Activated T-cell treated with anti-CD3 and anti-CD28 coated beads, Interleukin-2, amount 50 U/mL, for 24 hours (primary cell): ENCODE measurements around the gene TREX2.

Source experiments
- DNase-seq: peaks from one replicate; pipeline ENCODE4 v3.0.0-alpha.2; 2020
- H3K27ac Mint-ChIP-seq: 2 replicates; pipeline ENCODE4 v1.8.0; 2020; ENCODE audit warnings: mild to moderate bottlenecking, mixed read lengths
- H3K27me3 Mint-ChIP-seq: 2 replicates; pipeline ENCODE4 v1.8.0; 2020; ENCODE audit warnings: mixed read lengths
- H3K36me3 Mint-ChIP-seq: 2 replicates; pipeline ENCODE4 v1.8.0; 2020; ENCODE audit warnings: low read depth, mixed read lengths
- H3K4me1 Mint-ChIP-seq: 2 replicates; pipeline ENCODE4 v1.8.0; 2020; ENCODE audit warnings: low read depth, mixed read lengths
- H3K4me3 Mint-ChIP-seq: 2 replicates; pipeline ENCODE4 v1.8.0; 2020; ENCODE audit warnings: mild to moderate bottlenecking, moderate library complexity, mixed read lengths
- H3K9me3 Mint-ChIP-seq: 2 replicates; pipeline ENCODE4 v1.8.0; 2020; ENCODE audit warnings: mixed read lengths

The TREX2 gene

DNA sequence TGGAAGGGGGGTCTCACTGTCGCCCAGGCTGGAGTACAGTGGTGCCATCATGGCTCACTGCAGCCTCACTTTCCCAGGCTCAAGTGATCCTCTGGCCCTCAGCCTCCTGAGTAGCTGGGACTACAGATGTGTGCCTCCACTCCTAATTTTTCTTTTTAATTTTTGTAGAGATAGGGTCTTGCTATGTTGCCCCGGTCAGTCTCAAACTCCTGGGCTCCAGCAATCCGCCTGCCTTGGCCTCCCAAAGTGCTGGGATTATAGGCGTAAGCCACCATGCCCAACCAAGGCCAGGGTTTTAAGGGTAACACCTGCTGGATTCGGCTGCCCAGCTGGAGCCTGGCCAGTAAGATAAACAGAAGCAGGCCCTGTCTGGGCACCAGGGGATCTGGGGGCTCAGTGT lies 3.4 kb downstream of the TREX2 start:
- H3K27ac Mint-ChIP-seq = no peak overlapping the region
- H3K27me3 Mint-ChIP-seq = peaks cover 8% of the 10 kb centered on the region
- no peaks in the 10 kb centered on the region for H3K4me1 Mint-ChIP-seq
- DNase-seq = no peak
- no peaks in the 10 kb centered on the region for H3K9me3 Mint-ChIP-seq
- H3K4me3 Mint-ChIP-seq = no peak overlapping the region
- peaks cover 6% of the 10 kb centered on the region for H3K36me3 Mint-ChIP-seq

DNA sequence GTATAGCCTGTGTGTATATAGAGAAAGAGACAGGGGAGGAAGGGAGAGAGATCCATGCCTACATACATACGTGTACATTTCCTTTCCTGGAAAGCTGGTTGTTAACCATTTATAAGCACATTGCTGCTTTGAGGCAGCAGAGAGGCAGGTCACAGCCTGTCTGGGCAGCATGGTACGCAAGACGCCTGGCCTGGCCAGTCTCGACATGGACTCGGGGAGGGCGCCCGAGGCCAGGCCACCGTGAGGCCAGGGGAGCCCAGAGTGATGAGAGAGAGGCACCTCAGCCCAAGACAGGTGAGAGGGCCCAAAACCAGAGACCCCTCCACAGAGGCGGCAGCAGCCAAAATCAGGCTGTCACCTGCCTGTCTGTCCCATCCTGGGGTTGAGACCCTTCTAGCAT lies 3.9 kb downstream of the TREX2 start:
- Mint-ChIP-seq H3K4me3 (no peak overlapping the region), H3K9me3 (no peaks in the 10 kb centered on the region), H3K4me1 (no peaks in the 10 kb centered on the region), H3K27me3 (peaks cover 12% of the 10 kb centered on the region), H3K27ac (no peak overlapping the region), H3K36me3 (peaks cover 6% of the 10 kb centered on the region)
- DNase-seq = no peak

DNA sequence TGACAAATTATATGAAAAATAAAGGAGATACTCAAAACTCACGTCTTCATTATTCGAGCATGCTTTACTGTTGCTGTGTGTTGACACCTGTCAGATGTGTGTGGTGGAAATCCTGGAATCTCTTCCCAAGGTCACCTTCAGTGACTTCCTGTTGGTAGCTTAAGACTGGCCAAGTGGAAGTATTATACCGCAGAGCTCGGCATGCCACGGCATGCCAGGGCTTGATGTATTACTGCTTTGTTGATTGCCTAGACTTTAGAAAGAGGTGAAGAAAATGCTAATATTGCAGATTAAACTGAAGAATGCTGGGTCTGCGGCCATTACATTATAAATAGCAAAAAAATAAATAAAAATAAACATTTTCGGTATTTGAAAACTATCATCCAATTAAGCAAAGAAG lies 4.6 kb downstream of the TREX2 start:
- Mint-ChIP-seq H3K36me3 (peaks cover under 1% of the 10 kb centered on the region), H3K4me1 (no peaks in the 10 kb centered on the region), H3K27me3 (peaks cover 15% of the 10 kb centered on the region), H3K9me3 (no peaks in the 10 kb centered on the region), H3K27ac (no peak overlapping the region), H3K4me3 (no peak overlapping the region)
- no peak for DNase-seq

DNA sequence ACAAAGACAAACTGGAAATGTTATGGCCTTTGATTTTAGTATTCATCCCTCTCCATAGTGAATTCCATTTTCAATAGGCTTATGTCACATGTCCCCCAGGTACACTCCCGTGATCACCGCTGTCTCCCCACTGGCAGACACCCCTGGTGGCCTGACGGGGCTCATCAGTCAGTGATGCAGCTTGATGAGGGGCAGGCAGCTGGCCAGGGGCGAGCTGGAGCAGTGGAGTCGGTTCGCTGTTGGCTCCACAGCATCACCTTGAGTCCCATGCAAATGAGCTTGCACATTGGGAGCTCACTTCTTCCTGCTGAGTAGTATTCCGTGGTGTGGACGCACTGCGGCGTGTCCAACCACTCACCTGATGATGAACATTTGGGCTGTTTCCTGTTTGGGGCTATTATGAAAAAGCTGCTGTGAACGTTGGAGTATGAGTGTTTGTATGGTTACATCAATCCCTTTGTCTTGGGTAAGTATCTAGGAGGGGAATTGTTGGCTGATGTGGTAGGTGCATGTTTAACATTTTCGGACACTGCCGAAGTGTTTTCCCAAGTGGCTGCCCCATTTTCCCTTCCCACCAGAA lies 5.2 kb downstream of the TREX2 start:
- H3K36me3 Mint-ChIP-seq = no peaks in the 10 kb centered on the region
- no peaks in the 10 kb centered on the region for H3K4me1 Mint-ChIP-seq

DNA sequence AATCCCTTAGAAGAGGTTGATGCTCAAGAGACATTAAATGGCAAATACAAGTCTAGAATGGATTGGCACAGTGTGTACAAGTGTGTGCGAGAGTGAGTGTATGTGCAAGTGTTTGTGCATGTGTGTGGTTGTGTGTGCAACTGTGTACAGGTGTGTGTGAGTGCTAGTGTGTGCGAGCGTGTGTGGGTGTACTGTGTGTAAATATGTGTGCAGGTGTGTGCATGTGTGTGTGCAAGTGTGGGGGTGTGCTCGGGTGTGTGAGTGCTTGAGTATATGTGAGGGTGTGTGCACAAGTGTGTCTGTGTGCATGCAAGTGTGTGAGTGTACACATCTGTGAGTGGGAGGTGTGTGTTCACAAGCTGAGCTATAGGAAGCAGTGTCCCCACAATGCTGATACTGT lies 5.9 kb downstream of the TREX2 start:
- H3K27me3 Mint-ChIP-seq = peaks cover 19% of the 10 kb centered on the region
- no peak overlapping the region for H3K27ac Mint-ChIP-seq
- H3K4me1 Mint-ChIP-seq = no peaks in the 10 kb centered on the region
- H3K36me3 Mint-ChIP-seq = no peaks in the 10 kb centered on the region
- no peaks in the 10 kb centered on the region for H3K9me3 Mint-ChIP-seq
- no peak for DNase-seq
- no peak overlapping the region for H3K4me3 Mint-ChIP-seq

More for the DNA sequence above, 5.2 kb downstream of the TREX2 start:
- DNase-seq = no peak
- no peak overlapping the region for H3K4me3 Mint-ChIP-seq
- H3K27ac Mint-ChIP-seq = no peak overlapping the region
- no peaks in the 10 kb centered on the region for H3K9me3 Mint-ChIP-seq
- H3K27me3 Mint-ChIP-seq = peaks cover 17% of the 10 kb centered on the region

DNA sequence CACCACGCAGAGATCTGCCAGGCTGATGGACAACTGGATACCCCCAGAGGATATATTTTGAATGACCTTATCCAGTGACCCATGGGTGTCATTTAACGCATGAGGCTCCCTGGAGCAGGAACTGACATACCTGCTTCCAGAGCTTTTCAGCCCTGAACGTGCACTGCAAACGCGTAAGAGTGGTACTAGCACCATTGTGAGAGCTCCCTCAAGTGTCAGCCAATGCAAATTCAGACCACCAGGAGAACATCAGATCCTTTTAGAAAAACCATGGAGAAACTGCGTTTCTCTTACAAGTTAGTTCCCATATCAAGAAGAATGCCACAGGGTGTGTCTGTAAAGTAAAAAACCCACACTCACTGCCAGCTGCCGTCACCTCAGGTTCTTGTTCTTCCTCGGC lies 7.3 kb downstream of the TREX2 start:
- Mint-ChIP-seq H3K36me3 (no peaks in the 10 kb centered on the region), H3K27me3 (peaks cover 28% of the 10 kb centered on the region), H3K27ac (no peak overlapping the region), H3K4me3 (no peak overlapping the region), H3K4me1 (no peaks in the 10 kb centered on the region), H3K9me3 (no peaks in the 10 kb centered on the region)
- DNase-seq = no peak

DNA sequence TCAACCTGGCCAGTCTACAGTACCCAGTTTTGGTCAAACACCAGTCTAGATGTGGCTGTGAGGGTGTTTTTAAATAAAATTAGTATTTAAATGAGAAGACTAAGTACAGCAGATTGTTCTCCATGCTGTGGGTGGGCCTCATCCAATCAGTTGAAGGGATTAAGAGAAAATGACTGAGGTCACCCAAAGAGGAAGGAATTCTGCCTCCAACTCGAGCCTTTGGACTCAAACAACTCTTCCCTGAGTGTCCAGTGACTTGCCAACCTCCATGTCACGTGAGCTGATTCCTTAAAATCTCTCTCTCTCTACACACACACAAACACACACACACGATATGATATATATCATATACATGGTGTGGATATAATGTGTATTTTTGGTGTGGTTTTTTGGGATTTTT lies 10.0 kb downstream of the TREX2 start:
- no peaks in the 10 kb centered on the region for H3K9me3 Mint-ChIP-seq
- H3K36me3 Mint-ChIP-seq = no peaks in the 10 kb centered on the region
- H3K27me3 Mint-ChIP-seq = peaks cover 45% of the 10 kb centered on the region
- no peaks in the 10 kb centered on the region for H3K4me1 Mint-ChIP-seq
- DNase-seq = no peak
- no peak overlapping the region for H3K27ac Mint-ChIP-seq
- no peak overlapping the region for H3K4me3 Mint-ChIP-seq

DNA sequence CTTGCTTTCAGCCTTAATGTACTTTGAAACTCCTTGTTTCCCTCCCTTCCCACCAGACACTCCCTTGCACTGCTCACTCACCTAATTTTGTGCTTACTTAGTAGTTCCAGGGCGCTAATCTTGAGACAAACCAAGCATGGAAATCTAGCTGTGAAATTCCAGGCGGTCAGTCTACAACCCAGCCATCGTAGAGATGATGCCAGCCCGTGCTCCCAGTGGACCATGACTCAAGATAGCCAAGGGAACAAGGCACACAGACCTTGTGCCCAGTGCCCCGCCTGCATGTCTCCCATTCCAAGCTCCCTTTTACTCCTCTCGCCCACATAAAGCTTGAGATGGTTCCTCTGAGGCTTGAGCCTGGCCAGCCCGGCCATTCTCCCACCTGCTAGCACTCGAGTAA lies 11.1 kb downstream of the TREX2 start:
- H3K27ac Mint-ChIP-seq = no peak overlapping the region
- no peaks in the 10 kb centered on the region for H3K36me3 Mint-ChIP-seq
- H3K4me3 Mint-ChIP-seq = no peak overlapping the region
- no peaks in the 10 kb centered on the region for H3K4me1 Mint-ChIP-seq
- H3K9me3 Mint-ChIP-seq = peaks cover 2% of the 10 kb centered on the region
- no peak for DNase-seq
- peaks cover 51% of the 10 kb centered on the region for H3K27me3 Mint-ChIP-seq

DNA sequence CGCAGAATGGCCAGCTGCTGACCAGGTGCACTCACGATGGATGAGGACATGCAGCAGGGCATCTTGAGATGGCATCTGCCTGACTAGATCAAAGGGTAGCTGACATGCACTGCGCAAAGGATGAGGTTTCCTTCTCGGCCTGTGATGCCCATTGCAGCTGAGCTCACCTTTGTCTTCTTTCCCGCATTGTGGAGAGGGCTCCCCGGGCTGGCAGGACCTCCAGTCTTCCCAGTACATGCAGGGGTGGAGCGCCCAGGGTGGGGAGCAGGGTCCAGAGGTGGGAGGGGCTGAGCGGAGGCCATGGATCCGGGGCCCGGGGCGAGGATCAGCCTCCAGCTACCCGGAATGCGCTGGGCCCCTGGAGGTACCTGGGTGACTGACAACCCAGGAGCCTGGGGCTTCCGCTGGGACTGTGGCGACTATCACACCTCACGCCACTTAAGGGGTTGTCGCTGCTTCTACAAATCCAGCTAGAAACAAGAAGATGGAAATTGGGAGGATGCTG lies 12.0 kb downstream of the TREX2 start:
- no peak for DNase-seq
- Mint-ChIP-seq H3K4me1 (no peaks in the 10 kb centered on the region), H3K27ac (no peak overlapping the region), H3K4me3 (no peak overlapping the region), H3K27me3 (peaks cover 51% of the 10 kb centered on the region), H3K9me3 (peaks cover 2% of the 10 kb centered on the region), H3K36me3 (no peaks in the 10 kb centered on the region)

DNA sequence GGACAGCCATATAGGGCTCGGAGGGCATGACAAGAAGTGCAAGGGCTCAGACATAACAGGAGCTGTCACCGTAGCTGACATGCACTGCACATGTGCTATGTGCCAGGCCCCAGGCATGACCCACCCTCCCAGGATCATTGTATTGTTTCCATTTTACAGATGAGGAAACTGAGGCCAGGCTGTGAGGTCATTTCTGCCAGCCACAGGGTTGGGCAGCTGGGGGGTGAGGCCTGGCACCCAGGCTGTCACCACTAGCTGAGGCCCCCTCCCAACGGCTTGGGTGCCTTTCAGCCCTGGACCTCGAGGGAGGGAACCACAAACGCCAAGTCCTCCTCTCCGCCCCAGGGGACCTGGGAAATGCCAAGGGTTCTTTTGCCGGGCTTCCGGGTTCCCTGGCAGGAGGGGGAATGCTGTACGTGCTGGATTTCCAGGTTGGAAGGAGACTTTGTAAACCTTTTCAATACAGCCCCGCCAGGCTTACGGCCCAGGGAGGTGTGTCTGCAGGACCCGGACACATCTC lies 12.6 kb downstream of the TREX2 start:
- Mint-ChIP-seq H3K27me3 (peaks cover 47% of the 10 kb centered on the region), H3K27ac (no peak overlapping the region), H3K9me3 (peaks cover 2% of the 10 kb centered on the region), H3K4me1 (no peaks in the 10 kb centered on the region), H3K4me3 (no peak overlapping the region), H3K36me3 (no peaks in the 10 kb centered on the region)
- no peak for DNase-seq

DNA sequence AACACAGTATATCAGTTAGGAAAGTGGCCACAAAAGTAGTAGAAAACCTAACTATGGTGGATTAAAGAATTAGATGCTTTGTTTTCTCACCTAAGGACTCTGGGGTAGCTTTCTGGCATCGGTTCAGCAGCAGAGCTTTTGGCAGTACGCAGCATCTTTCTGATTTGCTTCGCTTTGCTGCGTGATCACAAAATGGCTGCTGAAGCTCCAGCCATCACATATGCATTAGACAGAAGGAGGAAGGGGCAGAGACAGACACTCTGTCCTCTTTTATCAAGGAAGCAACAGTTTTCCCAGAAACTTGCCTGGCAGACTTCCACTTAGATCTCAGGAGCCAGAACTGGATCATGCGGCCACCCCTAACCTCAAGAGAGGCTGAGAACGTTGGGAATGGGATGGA lies 15.1 kb downstream of the TREX2 start:
- Mint-ChIP-seq H3K27ac (no peak overlapping the region), H3K4me3 (no peak overlapping the region), H3K4me1 (no peaks in the 10 kb centered on the region), H3K27me3 (peaks cover 37% of the 10 kb centered on the region), H3K36me3 (no peaks in the 10 kb centered on the region), H3K9me3 (peaks cover 2% of the 10 kb centered on the region)
- DNase-seq = no peak

DNA sequence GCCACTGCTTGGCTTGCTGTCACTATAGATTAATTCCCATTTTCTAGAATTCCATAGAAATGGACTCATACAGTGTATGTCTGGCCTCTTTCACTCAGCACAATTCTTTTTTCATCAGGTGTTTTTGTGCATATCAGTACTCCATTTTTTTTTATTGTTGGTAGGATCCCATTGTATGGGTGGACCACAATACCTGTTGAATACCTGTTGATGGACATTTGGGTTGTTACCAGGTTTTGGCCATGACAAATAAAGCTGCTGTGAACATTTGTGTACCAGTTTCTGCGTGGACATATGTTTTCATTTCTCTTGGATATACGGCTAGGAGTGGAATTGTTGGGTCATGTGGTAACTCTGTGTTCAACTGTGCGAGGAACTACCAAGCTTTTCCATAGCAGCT lies 19.7 kb downstream of the TREX2 start:
- H3K27me3 Mint-ChIP-seq = peaks cover 17% of the 10 kb centered on the region
- DNase-seq = no peak
- H3K27ac Mint-ChIP-seq = no peak overlapping the region
- no peaks in the 10 kb centered on the region for H3K4me1 Mint-ChIP-seq
- H3K4me3 Mint-ChIP-seq = no peak overlapping the region
- H3K36me3 Mint-ChIP-seq = no peaks in the 10 kb centered on the region
- H3K9me3 Mint-ChIP-seq = peaks cover 2% of the 10 kb centered on the region

DNA sequence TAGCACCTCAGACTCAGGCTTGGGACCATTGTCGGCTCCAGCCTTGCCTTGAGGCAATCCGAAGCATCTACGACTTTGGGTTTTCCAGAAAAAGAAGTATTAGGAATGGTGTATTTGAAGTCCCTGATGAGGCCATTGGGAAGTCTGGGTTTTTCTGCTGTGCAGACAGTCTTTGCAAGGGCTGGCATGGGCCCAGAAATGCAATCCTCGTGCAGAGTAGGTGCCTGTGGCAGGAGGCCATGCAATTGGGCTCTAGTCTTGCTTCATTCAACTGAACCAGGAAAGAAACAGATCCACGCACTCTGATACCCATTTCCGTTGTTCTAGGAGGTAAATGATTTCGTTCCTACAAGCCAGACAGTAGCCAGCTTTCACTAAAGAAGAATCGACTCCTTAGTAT lies 22.2 kb downstream of the TREX2 start:
- no peak overlapping the region for H3K27ac Mint-ChIP-seq
- peaks cover 13% of the 10 kb centered on the region for H3K27me3 Mint-ChIP-seq
- H3K36me3 Mint-ChIP-seq = peaks cover 3% of the 10 kb centered on the region
- no peaks in the 10 kb centered on the region for H3K9me3 Mint-ChIP-seq
- no peak for DNase-seq
- H3K4me1 Mint-ChIP-seq = no peaks in the 10 kb centered on the region
- no peak overlapping the region for H3K4me3 Mint-ChIP-seq

DNA sequence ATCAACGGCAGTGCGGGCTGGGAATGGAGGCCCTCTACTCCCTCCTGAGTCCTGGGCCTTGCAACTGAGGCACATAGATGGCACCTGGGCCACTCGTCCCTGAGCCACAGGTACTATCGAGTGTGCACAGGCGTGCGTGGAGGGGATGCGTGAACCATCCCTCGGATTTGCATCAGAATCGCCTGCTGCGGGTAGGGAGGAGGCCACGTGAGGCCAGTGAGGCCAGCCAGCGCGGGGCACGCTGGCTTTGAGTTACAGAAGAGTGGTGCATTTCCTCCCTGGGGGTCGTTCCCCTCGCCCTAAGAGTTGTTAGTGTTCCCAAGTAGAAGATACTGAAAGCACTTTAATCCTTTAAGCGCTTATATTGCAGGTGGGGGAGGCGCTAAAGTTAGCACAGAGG lies 24.0 kb downstream of the TREX2 start:
- peaks cover 16% of the 10 kb centered on the region for H3K27me3 Mint-ChIP-seq
- no peaks in the 10 kb centered on the region for H3K9me3 Mint-ChIP-seq
- no peak for DNase-seq
- no peak overlapping the region for H3K4me3 Mint-ChIP-seq
- peaks cover 3% of the 10 kb centered on the region for H3K36me3 Mint-ChIP-seq
- no peak overlapping the region for H3K27ac Mint-ChIP-seq
- H3K4me1 Mint-ChIP-seq = no peaks in the 10 kb centered on the region

DNA sequence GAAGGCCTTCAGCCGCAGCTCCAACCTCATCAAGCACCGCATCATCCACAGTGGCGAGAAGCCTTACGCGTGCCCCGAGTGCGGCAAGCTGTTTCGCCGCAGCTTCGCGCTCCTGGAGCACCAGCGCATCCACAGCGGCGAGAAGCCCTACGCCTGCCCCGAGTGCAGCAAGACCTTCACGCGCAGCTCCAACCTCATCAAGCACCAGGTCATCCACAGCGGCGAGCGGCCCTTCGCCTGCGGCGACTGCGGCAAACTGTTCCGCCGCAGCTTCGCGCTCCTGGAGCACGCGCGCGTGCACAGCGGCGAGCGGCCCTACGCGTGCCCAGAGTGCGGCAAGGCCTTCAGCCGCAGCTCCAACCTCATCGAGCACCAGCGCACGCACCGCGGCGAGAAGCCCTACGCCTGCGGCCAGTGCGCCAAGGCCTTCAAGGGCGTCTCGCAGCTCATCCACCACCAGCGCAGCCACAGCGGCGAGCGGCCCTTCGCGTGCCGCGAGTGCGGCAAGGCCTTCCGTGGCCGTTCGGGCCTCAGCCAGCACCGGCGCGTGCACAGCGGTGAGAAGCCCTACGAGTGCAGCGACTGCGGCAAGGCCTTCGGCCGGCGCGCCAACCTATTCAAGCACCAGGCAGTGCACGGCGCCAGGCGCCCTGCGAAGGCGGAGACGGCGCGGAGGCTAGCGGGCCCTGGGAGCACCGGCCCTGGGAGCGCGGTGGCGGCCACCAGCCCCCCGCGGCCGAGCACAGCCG lies 24.8 kb downstream of the TREX2 start:
- Mint-ChIP-seq H3K4me3 (no peak overlapping the region), H3K4me1 (no peaks in the 10 kb centered on the region)

More for the DNA sequence above, 24.8 kb downstream of the TREX2 start:
- Mint-ChIP-seq H3K27ac (no peak overlapping the region), H3K9me3 (no peaks in the 10 kb centered on the region), H3K27me3 (peaks cover 21% of the 10 kb centered on the region), H3K36me3 (peaks cover 3% of the 10 kb centered on the region)
- DNase-seq = no peak
